IMR-90 (cell line): ENCODE data around the gene EMX2. TPM values are rescaled to one million over a fixed set of nuclear protein-coding genes. Genes with fewer than 3 reads are reported as not detected.

ENCODE experiments used
- ATAC-seq: fragments of 200-7000 bp; cut with Tn5 transposase; 2 replicates; pipeline ENCODE4 v1.9.1; 2020; ENCODE audit warnings: low read depth, mild to moderate bottlenecking, moderate library complexity
- BruUV-seq: library from RNA; stranded (reverse); fragments of 400-500 nt; replicated peaks from 2 replicates; lab custom pipeline; 2021; lab: Mats Ljungman, UMichigan
- CTCF ChIA-PET: fragments of 300-600 bp; formaldehyde crosslinking; extraction: SDS; loops from one replicate; lab custom pipeline; 2021; ENCODE audit warnings: antibody characterized with exemption; lab: Yijun Ruan, JAX
- POLR2A ChIA-PET: fragments of 300-600 bp; sonication (Branson Sonifier 250); formaldehyde crosslinking; loops from one replicate; lab custom pipeline; 2022; ENCODE audit warnings: antibody characterized with exemption; ENCODE audit not compliant: unreplicated experiment; lab: Charles Lee
- DNase-seq: peaks from one replicate; pipeline ENCODE4 v3.0.0; 2013
- H2AFZ ChIP-seq: replicated peaks from 2 replicates; pipeline ENCODE3; 2013; ENCODE audit warnings: low read length, mild to moderate bottlenecking; ENCODE audit not compliant: poor library complexity
- H2AK5ac ChIP-seq: 2 replicates; pipeline ENCODE4 v1.6.1; 2013; ENCODE audit warnings: low read depth, low read length, inconsistent platforms
- H2AK9ac ChIP-seq: replicated peaks from 2 replicates; pipeline ENCODE3; 2013; ENCODE audit warnings: mild to moderate bottlenecking, low read depth, low read length, moderate library complexity; ENCODE audit not compliant: poor library complexity
- H2BK120ac ChIP-seq: 2 replicates; pipeline ENCODE4 v1.6.1; 2013; ENCODE audit warnings: low read depth, low read length, inconsistent platforms
- H2BK15ac ChIP-seq: 3 replicates; pipeline ENCODE4 v1.6.1; 2013; ENCODE audit warnings: low read depth, low read length, inconsistent platforms
- H2BK20ac ChIP-seq: 2 replicates; pipeline ENCODE4 v1.6.1; 2013; ENCODE audit warnings: low read depth, mild to moderate bottlenecking, inconsistent platforms, low read length, moderate library complexity
- H2BK5ac ChIP-seq: 2 replicates; pipeline ENCODE4 v1.6.1; 2013; ENCODE audit warnings: mild to moderate bottlenecking, low read depth, low read length, inconsistent platforms; ENCODE audit not compliant: poor library complexity, severe bottlenecking
- H3K14ac ChIP-seq: replicated peaks from 2 replicates; pipeline ENCODE4 v1.6.1; 2013; ENCODE audit warnings: low read depth, low read length, inconsistent platforms
- H3K18ac ChIP-seq: 2 replicates; pipeline ENCODE4 v1.6.1; 2013; ENCODE audit warnings: low read depth, low read length, control low read depth
- H3K23ac ChIP-seq: 2 replicates; pipeline ENCODE4 v1.6.1; 2013; ENCODE audit warnings: low read depth, low read length, inconsistent platforms
- H3K27ac ChIP-seq: 2 replicates; pipeline ENCODE4 v1.5.1; 2013; ENCODE audit warnings: mild to moderate bottlenecking, control low read depth, low read length; ENCODE audit not compliant: insufficient read depth
- H3K27me3 ChIP-seq: 2 replicates; pipeline ENCODE4 v1.6.1; 2013; ENCODE audit warnings: low read length; ENCODE audit not compliant: control insufficient read depth, insufficient read depth
- H3K36me3 ChIP-seq: 2 replicates; pipeline ENCODE4 v1.6.1; 2013; ENCODE audit warnings: low read length, mixed read lengths; ENCODE audit not compliant: control insufficient read depth, insufficient read depth
- H3K4ac ChIP-seq: 2 replicates; pipeline ENCODE4 v1.6.1; 2013; ENCODE audit warnings: low read depth, low read length, inconsistent platforms
- H3K4me1 ChIP-seq: 2 replicates; pipeline ENCODE4 v1.6.1; 2013; ENCODE audit warnings: low read length, mixed read lengths; ENCODE audit not compliant: control insufficient read depth, insufficient read depth
- H3K4me2 ChIP-seq: 2 replicates; pipeline ENCODE4 v1.6.1; 2013; ENCODE audit warnings: low read depth, mild to moderate bottlenecking, control low read depth, low read length, moderate library complexity
- H3K4me3 ChIP-seq: 2 replicates; pipeline ENCODE4 v1.5.1; 2013; ENCODE audit warnings: low read depth, mild to moderate bottlenecking, control low read depth, low read length, moderate library complexity; ENCODE audit not compliant: insufficient read depth
- H3K56ac ChIP-seq: 2 replicates; pipeline ENCODE4 v1.6.1; 2013; ENCODE audit warnings: low read length, inconsistent platforms; ENCODE audit not compliant: insufficient read depth; ENCODE audit errors: extremely low read depth
- H3K79me1 ChIP-seq, 2 experiments: 2 replicates each; pipeline ENCODE4 v1.6.1; 2013; ENCODE audit warnings: low read length in 2 of 2, inconsistent platforms in 1 of 2, low read depth in 1 of 2
- H3K9ac ChIP-seq: 2 replicates; pipeline ENCODE4 v1.6.1; 2013; ENCODE audit warnings: low read depth, low read length, control low read depth
- H3K9me1 ChIP-seq: 2 replicates; pipeline ENCODE4 v1.6.1; 2013; ENCODE audit warnings: low read length, inconsistent platforms; ENCODE audit not compliant: insufficient read depth
- H3K9me3 ChIP-seq: 2 replicates; pipeline ENCODE4 v1.6.1; 2013; ENCODE audit warnings: low read length; ENCODE audit not compliant: control insufficient read depth, insufficient read depth
- H4K20me1 ChIP-seq: 2 replicates; pipeline ENCODE4 v1.6.1; 2013; ENCODE audit warnings: low read length, inconsistent platforms; ENCODE audit not compliant: insufficient read depth
- H4K5ac ChIP-seq: 2 replicates; pipeline ENCODE4 v1.6.1; 2013; ENCODE audit warnings: mild to moderate bottlenecking, low read depth, low read length, control low read depth
- H4K8ac ChIP-seq, 2 experiments: 2 replicates each; pipeline ENCODE4 v1.6.1; 2013; ENCODE audit warnings: low read depth in 2 of 2, low read length in 2 of 2, control low read depth in 1 of 2, inconsistent platforms in 1 of 2
- H4K91ac ChIP-seq: 2 replicates; pipeline ENCODE4 v1.6.1; 2013; ENCODE audit warnings: low read depth, low read length, inconsistent platforms; ENCODE audit not compliant: insufficient read depth
- BHLHE40 ChIP-seq: fragments of 150-350 bp; IDR thresholded peaks from 2 replicates; pipeline ENCODE4 v1.6.1; 2016; ENCODE audit warnings: mild to moderate bottlenecking, low read depth, low read length
- CEBPB ChIP-seq: IDR thresholded peaks from 2 replicates; pipeline ENCODE4 v1.6.1; 2012; ENCODE audit warnings: low read depth, low read length, improper control_type of control experiment
- ELK1 ChIP-seq: fragments of 150-350 bp; IDR thresholded peaks from 2 replicates; pipeline ENCODE4 v1.6.1; 2016; ENCODE audit warnings: low read depth, mild to moderate bottlenecking, low read length, moderate library complexity, borderline replicate concordance
- FOS ChIP-seq: fragments of 150-350 bp; IDR thresholded peaks from 2 replicates; pipeline ENCODE4 v1.6.1; 2016; ENCODE audit warnings: low read depth, low read length
- MAZ ChIP-seq: IDR thresholded peaks from 2 replicates; pipeline ENCODE4 v1.6.1; 2012; ENCODE audit warnings: low read depth, mild to moderate bottlenecking, low read length, improper control_type of control experiment, moderate library complexity, borderline replicate concordance
- MXI1 ChIP-seq: IDR thresholded peaks from 2 replicates; pipeline ENCODE4 v1.6.1; 2012; ENCODE audit warnings: low read depth, mild to moderate bottlenecking, low read length, moderate library complexity, borderline replicate concordance
- NFE2L2 ChIP-seq: fragments of 150-350 bp; IDR thresholded peaks from 2 replicates; pipeline ENCODE4 v1.6.1; 2016; ENCODE audit warnings: low read depth, mild to moderate bottlenecking, low read length
- POLR2A ChIP-seq: IDR thresholded peaks from 2 replicates; pipeline ENCODE4 v1.6.1; 2012; ENCODE audit warnings: mild to moderate bottlenecking, low read depth, low read length
- RAD21 ChIP-seq: IDR thresholded peaks from 2 replicates; pipeline ENCODE4 v1.6.1; 2012; ENCODE audit warnings: low read length, improper control_type of control experiment
- RCOR1 ChIP-seq: IDR thresholded peaks from 2 replicates; pipeline ENCODE4 v1.6.1; 2012; ENCODE audit warnings: mild to moderate bottlenecking, low read length, improper control_type of control experiment; ENCODE audit not compliant: insufficient replicate concordance
- RFX5 ChIP-seq: IDR thresholded peaks from 2 replicates; pipeline ENCODE4 v1.8.0; 2012; ENCODE audit warnings: low read depth, mild to moderate bottlenecking, low read length, moderate library complexity
- SMC3 ChIP-seq: fragments of 150-350 bp; IDR thresholded peaks from 2 replicates; pipeline ENCODE4 v1.6.1; 2016; ENCODE audit warnings: low read depth, mild to moderate bottlenecking, antibody characterized with exemption, low read length, moderate library complexity
- USF2 ChIP-seq: fragments of 150-350 bp; IDR thresholded peaks from 2 replicates; pipeline ENCODE4 v1.6.1; 2017; ENCODE audit warnings: mild to moderate bottlenecking, antibody characterized with exemption, low read length, low read depth
- WGBS, 2 experiments: methylation state at CpG; one replicate each; pipeline versions ENCODE4 v1.1.5 to v1.1.7; 2013; ENCODE audit warnings: missing lambda C conversion rate in 2 of 2; ENCODE audit not compliant: insufficient read length in 1 of 2; ENCODE audit errors: extremely low coverage in 2 of 2; 5-methylcytosine and 5-hydroxymethylcytosine counted together
- dilution Hi-C: fragments of 300-500 bp; cut with HindIII; formaldehyde crosslinking; loops from one replicate; pipeline ENCODE4 v1.14.3; 2018; ENCODE audit warnings: low sequenced_read_pairs; ENCODE audit not compliant: unreplicated experiment
- in situ Hi-C: fragments of 300-500 bp; cut with MboI; formaldehyde crosslinking; loops from 3 replicates; pipeline ENCODE4 v1.14.3; 2019; ENCODE audit warnings: low sequenced_read_pairs, inconsistent platforms, mixed read lengths
- intact Hi-C: fragments of 100-400 bp; cut with micrococcal nuclease; formaldehyde crosslinking; loops from 2 replicates; pipeline ENCODE4 v1.10.0; 2022
- polyA plus RNA-seq, 3 experiments: library from polyadenylated mRNA; depleted of rRNA; stranded (reverse); fragments of >200 nt; gene quantifications; 2 replicates each; pipeline ENCODE4 v1.2.3, GENCODE V29; 2012; ENCODE audit warnings: low replicate concordance in 1 of 3
- total RNA-seq: library from RNA; depleted of rRNA; stranded (reverse); fragments of >200 nt; gene quantifications from 2 replicates; pipeline ENCODE4 v1.2.3, GENCODE V29; 2012

The EMX2 gene
- total and polyA plus RNA-seq, 2 of the 4 experiments (the other 2 are of a cell fraction), result not detected

GRCh38 chr10:117533507-117534281 lies 8.9 kb upstream of the EMX2 start (continued):
- TF ChIP-seq SMC3, result no peak

GRCh38 chr10:117534321-117535297 lies 7.9 kb upstream of the EMX2 start:
- no peak overlapping the region for H3K14ac ChIP-seq
- no peak overlapping the region for H3K9ac ChIP-seq
- ChIA-PET CTCF (no interaction called here), POLR2A (no interaction called here)
- no peak overlapping the region for H2BK120ac ChIP-seq
- H3K23ac ChIP-seq, result no peak overlapping the region
- H3K18ac ChIP-seq, result no peak overlapping the region
- H3K9me1 ChIP-seq, result no peaks in the 10 kb centered on the region
- H4K91ac ChIP-seq, result no peak overlapping the region
- no peak overlapping the region for H3K27ac ChIP-seq
- H2AFZ ChIP-seq, result peak overlapping the region; percentile 15
- no peak overlapping the region for H3K56ac ChIP-seq
- intact Hi-C loops (loop anchor here (10.0 kb wide), 1 partner anchor 510 kb away; the partner anchor contains the start of gene RAB11FIP2), dilution Hi-C loops (no loop called here), in situ Hi-C loops (no loop called here)
- no peaks in the 10 kb centered on the region for H3K79me1 ChIP-seq
- no peak overlapping the region for H3K4me2 ChIP-seq
- no peak overlapping the region for H2AK5ac ChIP-seq
- no peak overlapping the region for H2BK15ac ChIP-seq
- H2BK20ac ChIP-seq, result no peak overlapping the region
- no peak overlapping the region for H3K4me3 ChIP-seq
- no peaks in the 10 kb centered on the region for H3K9me3 ChIP-seq
- no TSS peak for BruUV-seq
- H4K5ac ChIP-seq, result no peak overlapping the region
- no peak overlapping the region for H2AK9ac ChIP-seq
- ATAC-seq, result no peak
- H3K27me3 ChIP-seq, result peaks cover 80% of the 10 kb centered on the region
- no peak overlapping the region for H3K4ac ChIP-seq
- no peaks in the 10 kb centered on the region for H3K36me3 ChIP-seq
- H4K20me1 ChIP-seq, result no peaks in the 10 kb centered on the region
- H2BK5ac ChIP-seq, result no peak overlapping the region
- H4K8ac ChIP-seq, result no peak overlapping the region
- WGBS, 2 experiments, result 4% methylated on average over 31 of the region's 76 CpGs; no CpG with 5 or more reads in 1 of the 2 experiments
- DNase-seq, result no peak
- no peaks in the 10 kb centered on the region for H3K4me1 ChIP-seq
- TF ChIP-seq RAD21 (no peak), RFX5 (no peak), CEBPB (no peak), BHLHE40 (no peak), RCOR1 (no peak), FOS (no peak), USF2 (no peak), POLR2A (no peak), NFE2L2 (no peak), MAZ (no peak), ELK1 (no peak), MXI1 (no peak)
